Neural progenitor cell (in vitro differentiated cells): ENCODE data around the gene OR6V1. TPM values are rescaled to one million over a fixed set of nuclear protein-coding genes. Genes with fewer than 3 reads are reported as not detected.

ENCODE experiments used
- DNase-seq: peaks from one replicate; pipeline ENCODE4 v3.0.0-alpha.2; 2016; ENCODE audit warnings: low spot score
- H2AFZ ChIP-seq: fragments of 200-600 bp; sonication (generic); replicated peaks from 2 replicates; pipeline ENCODE4 v1.6.1; 2016; ENCODE audit warnings: antibody characterized with exemption
- H3F3A ChIP-seq: fragments of 200-600 bp; sonication (generic); 2 replicates; pipeline ENCODE4 v1.6.1; 2016; ENCODE audit warnings: antibody characterized with exemption, low read depth
- H3K27ac ChIP-seq: fragments of 200-600 bp; sonication (generic); 2 replicates; pipeline ENCODE4 v1.5.1; 2016; ENCODE audit warnings: mild to moderate bottlenecking
- H3K27me3 ChIP-seq: fragments of 200-600 bp; sonication (generic); 2 replicates; pipeline ENCODE4 v1.6.1; 2016; ENCODE audit warnings: mild to moderate bottlenecking, moderate library complexity
- H3K36me3 ChIP-seq: fragments of 200-600 bp; sonication (generic); 2 replicates; pipeline ENCODE4 v1.5.1; 2016
- H3K4me1 ChIP-seq: fragments of 200-600 bp; sonication (generic); 2 replicates; pipeline ENCODE4 v1.6.1; 2016; ENCODE audit warnings: mixed run types
- H3K4me2 ChIP-seq: fragments of 200-600 bp; sonication (generic); 2 replicates; pipeline ENCODE4 v1.6.1; 2016
- H3K4me3 ChIP-seq: fragments of 200-600 bp; sonication (generic); 2 replicates; pipeline ENCODE4 v1.5.1; 2016
- H3K79me2 ChIP-seq: fragments of 200-600 bp; sonication (generic); 2 replicates; pipeline ENCODE4 v1.6.1; 2016; ENCODE audit warnings: low read depth
- H3K9ac ChIP-seq: fragments of 200-600 bp; sonication (generic); 2 replicates; pipeline ENCODE4 v1.6.1; 2016
- H3K9me3 ChIP-seq: fragments of 200-600 bp; sonication (generic); 2 replicates; pipeline ENCODE4 v1.5.1; 2016; ENCODE audit warnings: low read depth
- H4K20me1 ChIP-seq: fragments of 200-600 bp; sonication (generic); 2 replicates; pipeline ENCODE4 v1.6.1; 2016; ENCODE audit warnings: low read depth
- H3K27ac Mint-ChIP-seq: 3 replicates; pipeline ENCODE4 v1.8.0; 2021; ENCODE audit warnings: mixed read lengths
- H3K27me3 Mint-ChIP-seq: 2 replicates; pipeline ENCODE4 v1.8.0; 2022; ENCODE audit warnings: low read depth, mild to moderate bottlenecking, inconsistent platforms, moderate library complexity, mixed read lengths; ENCODE audit not compliant: insufficient read depth
- H3K36me3 Mint-ChIP-seq: 3 replicates; pipeline ENCODE4 v1.8.0; 2021; ENCODE audit warnings: mixed read lengths
- H3K4me1 Mint-ChIP-seq: 3 replicates; pipeline ENCODE4 v1.8.0; 2021; ENCODE audit warnings: mixed read lengths
- H3K4me3 Mint-ChIP-seq: 3 replicates; pipeline ENCODE4 v1.8.0; 2021; ENCODE audit warnings: mild to moderate bottlenecking, moderate library complexity, mixed read lengths
- H3K9me3 Mint-ChIP-seq: 3 replicates; pipeline ENCODE4 v1.8.0; 2020; ENCODE audit warnings: mixed read lengths
- EZH2 ChIP-seq: fragments of 200-600 bp; sonication (generic); IDR thresholded peaks from 2 replicates; pipeline ENCODE4 v1.6.1; 2017; ENCODE audit warnings: antibody characterized with exemption, mild to moderate bottlenecking, moderate library complexity
- EZH2phosphoT487 ChIP-seq: fragments of 200-600 bp; sonication (generic); IDR thresholded peaks from 2 replicates; pipeline ENCODE4 v1.6.1; 2017; ENCODE audit warnings: antibody characterized with exemption
- total RNA-seq: library from RNA; depleted of rRNA; stranded (reverse); fragments of >200 nt; gene quantifications from 2 replicates; pipeline ENCODE4 v1.2.3, GENCODE V29; 2015; ENCODE audit warnings: low replicate concordance
- TF ChIP-seq, protein P1 (sequence below): fragments of 200-600 bp; sonication (generic); IDR thresholded peaks from 2 replicates; pipeline ENCODE4 v1.5.1; 2017; ENCODE audit warnings: antibody characterized with exemption, mild to moderate bottlenecking

The OR6V1 gene
- total RNA-seq, 1 donor from 2014 or later: not detected

GRCh38 chr7:143069912-143070500 is 17.9 kb downstream of the OR6V1 start:
- peaks cover 2% of the 10 kb centered on the region for H3K27me3 Mint-ChIP-seq
- H4K20me1 ChIP-seq: no peaks in the 10 kb centered on the region
- H3K4me1 ChIP-seq: peaks cover 15% of the 10 kb centered on the region
- H3K4me3 Mint-ChIP-seq: no peak overlapping the region
- no peaks in the 10 kb centered on the region for H3K36me3 Mint-ChIP-seq
- H3K9ac ChIP-seq: no peak overlapping the region
- no peaks in the 10 kb centered on the region for H3K79me2 ChIP-seq
- no peaks in the 10 kb centered on the region for H3K36me3 ChIP-seq
- H3K4me2 ChIP-seq: peak overlapping the region; percentile 22
- no peak overlapping the region for H3K27ac ChIP-seq
- no peak overlapping the region for H3K27ac Mint-ChIP-seq
- DNase-seq: peak; percentile 20
- H3K4me3 ChIP-seq: no peak overlapping the region
- H3K4me1 Mint-ChIP-seq: peaks cover 6% of the 10 kb centered on the region
- TF ChIP-seq, protein P1, sequence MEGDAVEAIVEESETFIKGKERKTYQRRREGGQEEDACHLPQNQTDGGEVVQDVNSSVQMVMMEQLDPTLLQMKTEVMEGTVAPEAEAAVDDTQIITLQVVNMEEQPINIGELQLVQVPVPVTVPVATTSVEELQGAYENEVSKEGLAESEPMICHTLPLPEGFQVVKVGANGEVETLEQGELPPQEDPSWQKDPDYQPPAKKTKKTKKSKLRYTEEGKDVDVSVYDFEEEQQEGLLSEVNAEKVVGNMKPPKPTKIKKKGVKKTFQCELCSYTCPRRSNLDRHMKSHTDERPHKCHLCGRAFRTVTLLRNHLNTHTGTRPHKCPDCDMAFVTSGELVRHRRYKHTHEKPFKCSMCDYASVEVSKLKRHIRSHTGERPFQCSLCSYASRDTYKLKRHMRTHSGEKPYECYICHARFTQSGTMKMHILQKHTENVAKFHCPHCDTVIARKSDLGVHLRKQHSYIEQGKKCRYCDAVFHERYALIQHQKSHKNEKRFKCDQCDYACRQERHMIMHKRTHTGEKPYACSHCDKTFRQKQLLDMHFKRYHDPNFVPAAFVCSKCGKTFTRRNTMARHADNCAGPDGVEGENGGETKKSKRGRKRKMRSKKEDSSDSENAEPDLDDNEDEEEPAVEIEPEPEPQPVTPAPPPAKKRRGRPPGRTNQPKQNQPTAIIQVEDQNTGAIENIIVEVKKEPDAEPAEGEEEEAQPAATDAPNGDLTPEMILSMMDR: no peak
- no peak for TF ChIP-seq EZH2phosphoT487
- TF ChIP-seq EZH2: no peak
- H3K9me3 Mint-ChIP-seq: no peaks in the 10 kb centered on the region
- H3K9me3 ChIP-seq: no peaks in the 10 kb centered on the region
- peak overlapping the region; percentile 91 for H2AFZ ChIP-seq
- H3K27me3 ChIP-seq: no peaks in the 10 kb centered on the region
- H3F3A ChIP-seq: no peaks in the 10 kb centered on the region

GRCh38 chr7:143073556-143073955 is 21.4 kb downstream of the OR6V1 start:
- H3K27ac Mint-ChIP-seq: no peak overlapping the region
- Histone ChIP-seq H3K27ac (no peak overlapping the region), H3F3A (no peaks in the 10 kb centered on the region), H2AFZ (no peak overlapping the region), H4K20me1 (no peaks in the 10 kb centered on the region), H3K4me1 (peaks cover 15% of the 10 kb centered on the region), H3K27me3 (no peaks in the 10 kb centered on the region), H3K9me3 (no peaks in the 10 kb centered on the region), H3K79me2 (no peaks in the 10 kb centered on the region), H3K4me3 (no peak overlapping the region), H3K9ac (no peak overlapping the region), H3K36me3 (no peaks in the 10 kb centered on the region), H3K4me2 (no peak overlapping the region)
- DNase-seq: no peak
- no peak for TF ChIP-seq EZH2phosphoT487
- TF ChIP-seq EZH2: no peak
- TF ChIP-seq, protein P1: no peak
- no peaks in the 10 kb centered on the region for H3K36me3 Mint-ChIP-seq
- H3K4me3 Mint-ChIP-seq: no peak overlapping the region
- peaks cover 6% of the 10 kb centered on the region for H3K4me1 Mint-ChIP-seq
- peaks cover 4% of the 10 kb centered on the region for H3K27me3 Mint-ChIP-seq
- no peaks in the 10 kb centered on the region for H3K9me3 Mint-ChIP-seq

DNA sequence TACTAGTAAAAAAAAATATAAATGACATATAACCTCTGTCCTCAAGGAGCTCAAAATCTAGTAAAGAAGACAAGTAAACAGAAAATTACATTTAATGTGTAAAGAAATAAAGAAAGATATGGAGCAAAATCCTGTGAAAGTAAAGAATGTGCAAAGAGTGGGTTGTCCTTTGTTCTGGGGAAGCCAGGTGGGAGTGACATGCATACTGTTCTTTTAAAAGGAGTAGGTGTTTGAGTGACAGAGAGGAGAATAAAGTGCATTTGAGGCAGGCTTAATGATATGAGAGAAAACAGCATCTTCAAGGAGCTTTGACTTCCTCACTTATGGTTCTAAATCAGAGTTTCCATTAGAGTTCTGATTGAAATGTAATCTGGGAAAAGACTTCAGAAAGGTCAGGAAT is 22.0 kb downstream of the OR6V1 start:
- H3K27me3 ChIP-seq: no peaks in the 10 kb centered on the region
- no peaks in the 10 kb centered on the region for H3K9me3 Mint-ChIP-seq
- no peak overlapping the region for H3K4me3 ChIP-seq
- H2AFZ ChIP-seq: no peak overlapping the region
- no peak for DNase-seq
- no peaks in the 10 kb centered on the region for H3K36me3 ChIP-seq
- no peaks in the 10 kb centered on the region for H3F3A ChIP-seq
- H3K27me3 Mint-ChIP-seq: peaks cover 4% of the 10 kb centered on the region
- H3K36me3 Mint-ChIP-seq: no peaks in the 10 kb centered on the region
- peaks cover 3% of the 10 kb centered on the region for H3K4me1 Mint-ChIP-seq
- no peaks in the 10 kb centered on the region for H3K9me3 ChIP-seq
- no peak overlapping the region for H3K27ac ChIP-seq
- H3K4me3 Mint-ChIP-seq: no peak overlapping the region
- H3K27ac Mint-ChIP-seq: no peak overlapping the region
- no peak overlapping the region for H3K9ac ChIP-seq
- peaks cover 12% of the 10 kb centered on the region for H3K4me1 ChIP-seq
- H4K20me1 ChIP-seq: no peaks in the 10 kb centered on the region
- TF ChIP-seq EZH2phosphoT487: no peak
- TF ChIP-seq EZH2: no peak
- TF ChIP-seq, protein P1: no peak
- no peaks in the 10 kb centered on the region for H3K79me2 ChIP-seq
- no peak overlapping the region for H3K4me2 ChIP-seq
